WTC11 (cell line): ENCODE results near the gene RBM26. TPM values are rescaled to one million over a fixed set of nuclear protein-coding genes. Genes with fewer than 3 reads are reported as not detected.

Experiments used
- ATAC-seq: fragments of 200-7000 bp; cut with Tn5 transposase; 2 replicates; pipeline ENCODE4 v1.10.0; 2021; ENCODE audit warnings: mild to moderate bottlenecking, moderate library complexity
- CTCF ChIA-PET: fragments of 300-600 bp; sonication (Branson Sonifier 250); formaldehyde crosslinking; loops from one replicate; lab custom pipeline; 2021; ENCODE audit warnings: antibody characterized with exemption; lab: Charles Lee
- POLR2A ChIA-PET: fragments of 350-600 bp; sonication (Branson Sonifier 250); formaldehyde crosslinking; loops from one replicate; lab custom pipeline; 2021; ENCODE audit warnings: antibody characterized with exemption; lab: Charles Lee
- DNase-seq: peaks from one replicate; pipeline ENCODE4 v3.0.0; 2021; ENCODE audit warnings: low spot score
- H3K27ac Mint-ChIP-seq: 2 replicates; pipeline ENCODE4 v1.8.0; 2021; ENCODE audit warnings: mixed read lengths
- H3K27me3 Mint-ChIP-seq: 2 replicates; pipeline ENCODE4 v1.8.0; 2021; ENCODE audit warnings: low read depth, mild to moderate bottlenecking, moderate library complexity, mixed read lengths
- H3K36me3 Mint-ChIP-seq: 2 replicates; pipeline ENCODE4 v1.8.0; 2021; ENCODE audit warnings: mixed read lengths
- H3K4me1 Mint-ChIP-seq: 2 replicates; pipeline ENCODE4 v1.8.0; 2022; ENCODE audit warnings: mixed read lengths
- H3K4me3 Mint-ChIP-seq: 2 replicates; pipeline ENCODE4 v1.8.0; 2021; ENCODE audit warnings: mild to moderate bottlenecking, moderate library complexity, mixed read lengths
- H3K9me3 Mint-ChIP-seq: 2 replicates; pipeline ENCODE4 v1.8.0; 2021; ENCODE audit warnings: mixed read lengths
- AFF4 ChIP-seq: sonication (generic); formaldehyde crosslinking; IDR thresholded peaks from 2 replicates; pipeline ENCODE4 v1.8.1; 2023; ENCODE audit warnings: mild to moderate bottlenecking, missing genetic modification reagents, borderline replicate concordance
- E2F5 ChIP-seq: sonication (generic); formaldehyde crosslinking; IDR thresholded peaks from 2 replicates; pipeline ENCODE4 v1.8.1; 2022; ENCODE audit warnings: mild to moderate bottlenecking, moderate library complexity, missing genetic modification reagents
- ESRRA ChIP-seq: sonication (generic); formaldehyde crosslinking; IDR thresholded peaks from 2 replicates; pipeline ENCODE4 v1.8.1; 2022; ENCODE audit warnings: mild to moderate bottlenecking, missing genetic modification reagents, borderline replicate concordance
- IRF1 ChIP-seq: sonication (generic); formaldehyde crosslinking; IDR thresholded peaks from 2 replicates; pipeline ENCODE4 v1.8.0; 2023; ENCODE audit warnings: missing genetic modification reagents
- NFYB ChIP-seq: sonication (generic); formaldehyde crosslinking; conservative IDR thresholded peaks from 2 replicates; pipeline ENCODE4 v1.8.0; 2022; ENCODE audit warnings: low read depth, missing genetic modification reagents
- OVOL2 ChIP-seq: fragments of 250-450 bp; sonication (Bioruptor Pico); IDR thresholded peaks from 2 replicates; pipeline ENCODE4 v1.9.0; 2021; ENCODE audit warnings: mild to moderate bottlenecking, borderline replicate concordance
- PRDM15 ChIP-seq: sonication (generic); formaldehyde crosslinking; IDR thresholded peaks from 2 replicates; pipeline ENCODE4 v1.8.0; 2022; ENCODE audit warnings: missing genetic modification reagents
- SMAD3 ChIP-seq: sonication (generic); formaldehyde crosslinking; IDR thresholded peaks from 2 replicates; pipeline ENCODE4 v1.8.0; 2022; ENCODE audit warnings: missing genetic modification reagents, mild to moderate bottlenecking, borderline replicate concordance
- STAT6 ChIP-seq: sonication (generic); formaldehyde crosslinking; conservative IDR thresholded peaks from 2 replicates; pipeline ENCODE4 v1.8.1; 2023; ENCODE audit warnings: mild to moderate bottlenecking, low read depth, missing genetic modification reagents, moderate library complexity
- TCF7 ChIP-seq: sonication (generic); formaldehyde crosslinking; IDR thresholded peaks from 2 replicates; pipeline ENCODE4 v1.8.0; 2022; ENCODE audit warnings: mild to moderate bottlenecking, low read depth, missing genetic modification reagents, moderate library complexity
- TEAD4 ChIP-seq: sonication (generic); formaldehyde crosslinking; IDR thresholded peaks from 2 replicates; pipeline ENCODE4 v1.8.0; 2022; ENCODE audit warnings: mild to moderate bottlenecking, missing genetic modification reagents
- ZNF281 ChIP-seq: sonication (generic); formaldehyde crosslinking; IDR thresholded peaks from 2 replicates; pipeline ENCODE4 v1.8.0; 2023; ENCODE audit warnings: mild to moderate bottlenecking, missing genetic modification reagents
- ZNF396 ChIP-seq: fragments of 250-450 bp; sonication (Bioruptor Pico); IDR thresholded peaks from 2 replicates; pipeline ENCODE4 v1.8.0; 2021; ENCODE audit warnings: mild to moderate bottlenecking, moderate library complexity, borderline replicate concordance
- total RNA-seq: library from RNA; stranded (reverse); gene quantifications from 3 replicates; pipeline ENCODE4 v1.2.3, GENCODE V29; 2021
- TF ChIP-seq, protein P1 (sequence below): fragments of 250-450 bp; sonication (Bioruptor Pico); IDR thresholded peaks from 2 replicates; pipeline ENCODE4 v1.9.0; 2021; ENCODE audit warnings: moderate library complexity, mild to moderate bottlenecking, inconsistent platforms, borderline replicate concordance

Gene RBM26
- total RNA-seq, 1 experiment from 2014 or later, result 64.1 TPM

DNA sequence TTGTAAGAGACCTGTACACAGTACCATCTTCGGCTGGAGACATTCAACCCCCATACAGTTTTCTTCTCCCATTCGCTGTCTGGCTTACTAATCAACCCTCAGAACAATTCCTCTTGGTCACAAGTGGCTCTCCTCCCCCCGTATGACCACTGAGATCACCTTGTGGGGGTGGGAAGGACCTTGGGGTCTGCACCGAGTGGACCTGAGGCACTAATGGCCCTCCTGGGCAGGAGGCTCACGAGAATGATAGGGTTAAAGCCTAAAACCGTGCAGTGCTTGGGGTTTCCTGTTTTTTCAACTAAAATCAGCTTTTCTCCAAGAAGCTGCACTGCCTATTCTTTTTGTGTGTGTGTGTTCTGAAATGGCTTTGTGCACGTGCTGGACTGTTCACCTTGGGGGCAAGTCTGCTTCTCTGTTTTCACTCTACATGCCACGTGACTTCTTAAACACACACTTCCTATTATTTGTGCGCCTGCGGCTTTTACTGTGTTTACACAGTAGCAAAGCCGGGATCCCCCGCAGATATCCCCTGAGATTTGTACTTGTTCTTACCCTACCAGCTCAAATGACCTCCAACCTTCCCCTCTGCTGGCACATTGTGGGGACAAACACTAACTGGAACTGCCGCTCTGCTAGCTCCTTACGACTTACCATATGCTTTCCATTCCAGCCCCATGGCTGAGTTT, 12.3 kb downstream of the RBM26 start (continued):
- TF ChIP-seq SMAD3, result no peak
- TF ChIP-seq E2F5 (CRISPR knock-in tag), result no peak
- no peak for TF ChIP-seq ESRRA (CRISPR knock-in tag)
- no peak for TF ChIP-seq NFYB (CRISPR knock-in tag)
- TF ChIP-seq ZNF281 (CRISPR knock-in tag), result no peak
- no peak for TF ChIP-seq STAT6 (CRISPR knock-in tag)
- no peak for TF ChIP-seq IRF1

GRCh38 chr13:79392882-79393563, 13.0 kb downstream of the RBM26 start:
- ChIA-PET POLR2A (interaction anchor here (1.5 kb wide), 1 partner anchor 13 kb away, joined by 4 read pairs; the partner anchor contains the start of gene RBM26), CTCF (interaction anchor here (1.9 to 2.1 kb wide), 2 partner anchors 31 to 142 kb away, joined by 5 to 9 read pairs; no protein-coding TSS in a partner anchor)
- ATAC-seq, result peak; percentile 22
- Mint-ChIP-seq H3K9me3 (peaks cover 19% of the 10 kb centered on the region), H3K27ac (peak overlapping the region; percentile 84), H3K27me3 (no peaks in the 10 kb centered on the region), H3K4me3 (no peak overlapping the region), H3K36me3 (peaks cover 28% of the 10 kb centered on the region), H3K4me1 (peaks cover 38% of the 10 kb centered on the region)
- DNase-seq, result no peak
- TF ChIP-seq AFF4 (no peak), PRDM15 (CRISPR knock-in tag) (no peak), TEAD4 (CRISPR knock-in tag) (no peak), ZNF396 (CRISPR knock-in tag) (no peak), OVOL2 (CRISPR knock-in tag) (no peak), TCF7 (CRISPR knock-in tag) (no peak)
- TF ChIP-seq, protein P1, sequence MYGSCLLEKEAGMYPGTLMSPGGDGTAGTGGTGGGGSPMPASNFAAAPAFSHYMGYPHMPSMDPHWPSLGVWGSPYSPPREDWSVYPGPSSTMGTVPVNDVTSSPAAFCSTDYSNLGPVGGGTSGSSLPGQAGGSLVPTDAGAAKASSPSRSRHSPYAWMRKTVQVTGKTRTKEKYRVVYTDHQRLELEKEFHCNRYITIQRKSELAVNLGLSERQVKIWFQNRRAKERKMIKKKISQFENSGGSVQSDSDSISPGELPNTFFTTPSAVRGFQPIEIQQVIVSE (CRISPR knock-in tag), result no peak
